Prostate gland (tissue), 2 donors: Measurements from ENCODE around the gene LRRC71.

Experiments
- CTCF ChIP-seq, 4 experiments: fragments of 200-600 bp in 2 of 4; fragments of 450-650 bp in 2 of 4; sonication (generic) in 2 of 4; IDR thresholded peaks; 1 replicate in 3 of 4; 2 replicates in 1 of 4; pipeline ENCODE4 v1.5.1; 2016 to 2019; ENCODE audit warnings: antibody characterized with exemption in 4 of 4, mild to moderate bottlenecking in 2 of 4, moderate library complexity in 2 of 4
- POLR2A ChIP-seq: fragments of 450-650 bp; IDR thresholded peaks from one replicate; pipeline ENCODE4 v1.6.1; 2016; ENCODE audit warnings: antibody characterized with exemption, mild to moderate bottlenecking
- POLR2AphosphoS5 ChIP-seq: sonication (generic); formaldehyde crosslinking; IDR thresholded peaks from one replicate; pipeline ENCODE4 v1.6.1; 2017; ENCODE audit warnings: antibody characterized with exemption

- TF ChIP-seq CTCF (IDR thresholded peaks at IDR 0.05) (no peak), POLR2A (no peak), POLR2AphosphoS5 (no peak)
Measured at GRCh38 chr1:156921053-156921529, 659 bp downstream of the LRRC71 start.
